GM12878 (cell line): ENCODE data around the gene GAL3ST2. TPM values are rescaled to one million over a fixed set of nuclear protein-coding genes. Genes with fewer than 3 reads are reported as not detected.

ENCODE experiments used
- ATAC-seq: fragments of 200-7000 bp; cut with Tn5 transposase; 3 replicates; pipeline ENCODE4 v1.9.1; 2020; ENCODE audit warnings: mild to moderate bottlenecking, moderate library complexity
- BruUV-seq: library from RNA; stranded (reverse); fragments of 400-500 nt; replicated peaks from 2 replicates; lab custom pipeline; 2021; lab: Mats Ljungman, UMichigan
- CTCF ChIA-PET: fragments of 300-600 bp; sonication (Branson Sonifier 250); formaldehyde crosslinking; extraction: SDS; loops from one replicate; lab custom pipeline; 2021; ENCODE audit warnings: inconsistent platforms; lab: Yijun Ruan, JAX
- POLR2A ChIA-PET: fragments of 350-600 bp; formaldehyde crosslinking; extraction: SDS; loops from one replicate; lab custom pipeline; 2021; ENCODE audit warnings: inconsistent platforms; lab: Charles Lee
- RAD21 ChIA-PET: fragments of 300-600 bp; sonication (Branson Sonifier 250); formaldehyde crosslinking; loops from one replicate; lab custom pipeline; 2023; ENCODE audit warnings: antibody characterized with exemption; ENCODE audit not compliant: unreplicated experiment; lab: Charles Lee
- SMC1A ChIA-PET: fragments of 300-600 bp; sonication (Branson Sonifier 250); formaldehyde crosslinking; loops from one replicate; lab custom pipeline; 2023; ENCODE audit not compliant: unreplicated experiment, uncharacterized antibody; lab: Charles Lee
- DNase-seq: peaks from one replicate; pipeline ENCODE4 v3.0.0-alpha.2; 2011; ENCODE audit warnings: low read depth, low spot score
- FAIRE-seq: peaks from 3 replicates; lab custom pipeline; 2011; peaks lifted over from hg19 to GRCh38; lab: Jason Lieb, UNC
- H2AFZ ChIP-seq: 2 replicates; pipeline ENCODE4 v1.6.0; 2011; ENCODE audit warnings: low read depth, low read length, control low read depth; ENCODE audit not compliant: control insufficient read depth
- H3K27ac ChIP-seq: 2 replicates; pipeline ENCODE4 v1.5.1; 2011; ENCODE audit warnings: control low read depth; ENCODE audit not compliant: control insufficient read depth, insufficient read depth
- H3K27me3 ChIP-seq, 2 experiments: replicated peaks in 1 of 2; 2 replicates each; pipeline versions ENCODE4 v1.6.0 to v1.6.1; 2011; ENCODE audit warnings: low read length in 1 of 2; ENCODE audit not compliant: control insufficient read depth in 2 of 2, insufficient read depth in 2 of 2
- H3K36me3 ChIP-seq, 2 experiments: 2 replicates each; pipeline ENCODE4 v1.5.1; 2011; ENCODE audit warnings: low read length in 1 of 2; ENCODE audit not compliant: control insufficient read depth in 2 of 2, insufficient read depth in 2 of 2
- H3K4me1 ChIP-seq: 2 replicates; pipeline ENCODE4 v1.6.1; 2011; ENCODE audit warnings: mild to moderate bottlenecking, low read length, moderate library complexity, mixed read lengths; ENCODE audit not compliant: control insufficient read depth, insufficient read depth
- H3K4me2 ChIP-seq: 2 replicates; pipeline ENCODE4 v1.6.0; 2011; ENCODE audit warnings: control low read depth; ENCODE audit not compliant: control insufficient read depth, insufficient read depth
- H3K4me3 ChIP-seq: fragments of 200-600 bp; sonication (generic); 2 replicates; pipeline ENCODE4 v1.5.1; 2016
- H3K79me2 ChIP-seq: 2 replicates; pipeline ENCODE4 v1.6.0; 2011; ENCODE audit warnings: low read length; ENCODE audit not compliant: control insufficient read depth, insufficient read depth
- H3K9ac ChIP-seq: 2 replicates; pipeline ENCODE4 v1.8.0; 2011; ENCODE audit warnings: low read length, control low read depth, mixed read lengths; ENCODE audit not compliant: control insufficient read depth, insufficient read depth
- H3K9me3 ChIP-seq: replicated peaks from 3 replicates; pipeline ENCODE4 v1.5.1; 2011; ENCODE audit warnings: mild to moderate bottlenecking, low read length; ENCODE audit not compliant: control insufficient read depth, insufficient read depth
- H4K20me1 ChIP-seq: 2 replicates; pipeline ENCODE4 v1.6.0; 2011; ENCODE audit not compliant: control insufficient read depth, insufficient read depth
- DPF2 ChIP-seq: fragments of 450-650 bp; IDR thresholded peaks from 2 replicates; pipeline ENCODE4 v1.6.1; 2017; ENCODE audit warnings: mild to moderate bottlenecking
- E4F1 ChIP-seq: fragments of 450-650 bp; IDR thresholded peaks from 2 replicates; pipeline ENCODE4 v1.6.1; 2018; ENCODE audit warnings: borderline replicate concordance, mild to moderate bottlenecking; ENCODE audit not compliant: partially characterized antibody
- EZH2 ChIP-seq: IDR thresholded peaks from 2 replicates; pipeline ENCODE4 v1.6.1; 2012; ENCODE audit warnings: low read depth, mild to moderate bottlenecking, control low read depth, inconsistent platforms, low read length, borderline replicate concordance; ENCODE audit not compliant: control insufficient read depth
- FOXK2 ChIP-seq: fragments of 450-650 bp; IDR thresholded peaks from 2 replicates; pipeline ENCODE4 v1.6.1; 2017; ENCODE audit warnings: mild to moderate bottlenecking, moderate library complexity
- HDAC2 ChIP-seq: fragments of 200-600 bp; sonication (generic); IDR thresholded peaks from 2 replicates; pipeline ENCODE4 v1.6.1; 2017
- MTA2 ChIP-seq: fragments of 450-650 bp; IDR thresholded peaks from 2 replicates; pipeline ENCODE4 v1.6.1; 2016; ENCODE audit warnings: low read depth, mild to moderate bottlenecking, moderate library complexity
- NFYB ChIP-seq: IDR thresholded peaks from 2 replicates; pipeline ENCODE4 v1.6.1; 2011; ENCODE audit warnings: low read depth, mild to moderate bottlenecking, low read length, improper control_type of control experiment, moderate library complexity; ENCODE audit not compliant: insufficient read depth
- NR2F1 ChIP-seq: fragments of 450-650 bp; conservative IDR thresholded peaks from 2 replicates; pipeline ENCODE4 v1.6.1; 2017; ENCODE audit warnings: mild to moderate bottlenecking
- NRF1 ChIP-seq: conservative IDR thresholded peaks from 2 replicates; pipeline ENCODE4 v1.6.1; 2011; ENCODE audit warnings: mild to moderate bottlenecking, low read depth, low read length, improper control_type of control experiment
- POLR2A ChIP-seq: IDR thresholded peaks from 2 replicates; pipeline ENCODE4 v1.6.1; 2011; ENCODE audit warnings: low read depth, mild to moderate bottlenecking, low read length
- RAD21 ChIP-seq: IDR thresholded peaks from 2 replicates; pipeline ENCODE4 v1.6.1; 2011; ENCODE audit warnings: mild to moderate bottlenecking, low read depth, low read length, moderate library complexity; ENCODE audit not compliant: insufficient read depth
- RELB ChIP-seq: fragments of 450-650 bp; IDR thresholded peaks from 2 replicates; pipeline ENCODE4 v1.6.1; 2017; ENCODE audit warnings: low read depth, mild to moderate bottlenecking, moderate library complexity
- SMARCA5 ChIP-seq: fragments of 450-650 bp; IDR thresholded peaks from 2 replicates; pipeline ENCODE4 v1.6.1; 2017; ENCODE audit warnings: mild to moderate bottlenecking
- SPI1 ChIP-seq: IDR thresholded peaks from 2 replicates; pipeline ENCODE4 v1.6.1; 2011; ENCODE audit warnings: low read depth, mild to moderate bottlenecking, low read length, moderate library complexity, borderline replicate concordance; ENCODE audit not compliant: insufficient read depth
- TCF7 ChIP-seq: IDR thresholded peaks from 2 replicates; pipeline ENCODE4 v1.6.1; 2014; ENCODE audit warnings: antibody characterized with exemption, borderline replicate concordance
- WGBS: methylation state at CpG from one replicate; pipeline ENCODE4 v1.1.6; 2016; ENCODE audit warnings: low lambda C conversion rate; ENCODE audit not compliant: insufficient replicate concordance, insufficient coverage; ENCODE audit errors: missing lambda C conversion rate; 5-methylcytosine and 5-hydroxymethylcytosine counted together
- in situ Hi-C: fragments of 300-500 bp; cut with MboI; formaldehyde crosslinking; loops from 9 replicates; pipeline ENCODE4 v1.14.3; 2018; ENCODE audit warnings: mixed read lengths
- intact Hi-C: fragments of 100-400 bp; cut with micrococcal nuclease; formaldehyde crosslinking; loops from one replicate; pipeline ENCODE4 v1.14.2; 2022; ENCODE audit not compliant: unreplicated experiment
- polyA plus RNA-seq, 11 experiments: library from polyadenylated mRNA; depleted of rRNA in 4 of 11; unstranded in 6 of 11; stranded (reverse) in 5 of 11; fragments of >200 nt; fragmentation: Nextera tagmentation in 4 of 11; fragmentation: Illumina TruSeq in 1 of 11; extraction: Ambion mirVana in 4 of 11; extraction: Trizol in 1 of 11; gene quantifications; 1 replicate in 1 of 11; 2 replicates in 10 of 11; pipeline versions ENCODE4 v1.2.1 to v1.2.3, GENCODE V29; 2011 to 2016; ENCODE audit warnings: inconsistent platforms in 2 of 11, missing spikeins in 2 of 11, low read depth in 1 of 11
- total RNA-seq, 4 experiments: library from RNA; depleted of rRNA in 3 of 4; stranded (reverse); fragments of >200 nt in 3 of 4; fragmentation: Illumina TruSeq in 1 of 4; extraction: Trizol in 1 of 4; gene quantifications; 2 replicates each; pipeline versions ENCODE4 v1.2.1 to v1.2.3, GENCODE V29; 2013 to 2021
- TF ChIP-seq, protein P1 (sequence below): IDR thresholded peaks from 2 replicates; pipeline ENCODE4 v1.6.1; 2012; ENCODE audit warnings: low read depth, low read length, improper control_type of control experiment
- TF ChIP-seq, protein P2 (sequence below): fragments of 450-650 bp; IDR thresholded peaks from 2 replicates; pipeline ENCODE4 v1.6.1; 2017; ENCODE audit warnings: mild to moderate bottlenecking, low read depth, inconsistent platforms; ENCODE audit not compliant: poor library complexity, severe bottlenecking

The GAL3ST2 gene
- total and polyA plus RNA-seq, 10 of the 15 experiments (the other 5 are each of a cell fraction or from before 2014, with no cell fraction given) = 0.09 to 0.36 (median 0.11) TPM; not detected in 7

GRCh38 chr2:241852116-241852980, 75.7 kb downstream of the GAL3ST2 start:
- WGBS = 86% methylated on average over 30 of the region's 39 CpGs
- Histone ChIP-seq H3K4me1 (no peaks in the 10 kb centered on the region), H2AFZ (no peak overlapping the region), H3K9ac (no peak overlapping the region), H3K27me3 (no peaks in the 10 kb centered on the region), H3K4me2 (no peak overlapping the region), H3K36me3 (no peaks in the 10 kb centered on the region), H3K4me3 (no peak overlapping the region), H3K9me3 (no peaks in the 10 kb centered on the region), H3K79me2 (no peaks in the 10 kb centered on the region), H4K20me1 (no peaks in the 10 kb centered on the region), H3K27ac (no peak overlapping the region)
- DNase-seq (no peak), ATAC-seq (no peak), FAIRE-seq (no peak)
- TF ChIP-seq SPI1 = no peak
- TF ChIP-seq NFYB = no peak
- 0 out of 2 replicates have a peak, but pooled peaks have one; percentile 6 for TF ChIP-seq POLR2A
- TF ChIP-seq RELB = no peak
- no peak for TF ChIP-seq RAD21
- TF ChIP-seq NR2F1 = peak; percentile 59; the same call in 1 of the 2 replicates
- no peak for TF ChIP-seq DPF2
- TF ChIP-seq NRF1 = no peak
- TF ChIP-seq, protein P1, sequence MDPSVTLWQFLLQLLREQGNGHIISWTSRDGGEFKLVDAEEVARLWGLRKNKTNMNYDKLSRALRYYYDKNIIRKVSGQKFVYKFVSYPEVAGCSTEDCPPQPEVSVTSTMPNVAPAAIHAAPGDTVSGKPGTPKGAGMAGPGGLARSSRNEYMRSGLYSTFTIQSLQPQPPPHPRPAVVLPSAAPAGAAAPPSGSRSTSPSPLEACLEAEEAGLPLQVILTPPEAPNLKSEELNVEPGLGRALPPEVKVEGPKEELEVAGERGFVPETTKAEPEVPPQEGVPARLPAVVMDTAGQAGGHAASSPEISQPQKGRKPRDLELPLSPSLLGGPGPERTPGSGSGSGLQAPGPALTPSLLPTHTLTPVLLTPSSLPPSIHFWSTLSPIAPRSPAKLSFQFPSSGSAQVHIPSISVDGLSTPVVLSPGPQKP = no peak
- no peak for TF ChIP-seq E4F1
- TF ChIP-seq MTA2 = no peak
- TF ChIP-seq SMARCA5 = no peak
- TF ChIP-seq EZH2 = no peak
- TF ChIP-seq FOXK2 = no peak
- TF ChIP-seq TCF7 = no peak
- TF ChIP-seq, protein P2, sequence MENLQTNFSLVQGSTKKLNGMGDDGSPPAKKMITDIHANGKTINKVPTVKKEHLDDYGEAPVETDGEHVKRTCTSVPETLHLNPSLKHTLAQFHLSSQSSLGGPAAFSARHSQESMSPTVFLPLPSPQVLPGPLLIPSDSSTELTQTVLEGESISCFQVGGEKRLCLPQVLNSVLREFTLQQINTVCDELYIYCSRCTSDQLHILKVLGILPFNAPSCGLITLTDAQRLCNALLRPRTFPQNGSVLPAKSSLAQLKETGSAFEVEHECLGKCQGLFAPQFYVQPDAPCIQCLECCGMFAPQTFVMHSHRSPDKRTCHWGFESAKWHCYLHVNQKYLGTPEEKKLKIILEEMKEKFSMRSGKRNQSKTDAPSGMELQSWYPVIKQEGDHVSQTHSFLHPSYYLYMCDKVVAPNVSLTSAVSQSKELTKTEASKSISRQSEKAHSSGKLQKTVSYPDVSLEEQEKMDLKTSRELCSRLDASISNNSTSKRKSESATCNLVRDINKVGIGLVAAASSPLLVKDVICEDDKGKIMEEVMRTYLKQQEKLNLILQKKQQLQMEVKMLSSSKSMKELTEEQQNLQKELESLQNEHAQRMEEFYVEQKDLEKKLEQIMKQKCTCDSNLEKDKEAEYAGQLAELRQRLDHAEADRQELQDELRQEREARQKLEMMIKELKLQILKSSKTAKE = no peak
- TF ChIP-seq HDAC2 = no peak
- CTCF ChIA-PET = no interaction called here
- BruUV-seq = no TSS peak
- RAD21 ChIA-PET = no interaction called here
- intact Hi-C loops = no loop called here
- SMC1A ChIA-PET = no interaction called here
- in situ Hi-C loops = no loop called here
- POLR2A ChIA-PET = interaction anchor here (0.9 kb wide), 1 partner anchor 15 kb away, joined by 3 read pairs; no protein-coding TSS in a partner anchor
